DMS 273 treated with DMSO at 0.1 percent for 48 hours (cell line): ENCODE data around the gene CCDC110.
"Not testable (repeated sequence)": the region's sequence is repeated elsewhere in the genome, so short reads cannot be mapped to it uniquely, and the experiment has no call there.

Source experiments
- DNase-seq: peaks from one replicate; lab custom pipeline; 2025; lab: John Stamatoyannopoulos, UW

CCDC110 gene

GRCh38 chr4:185471235-185472102 lies at the start of gene CCDC110:
TSS of gene CCDC110 (minus strand) at chr4:185471733. CDS start at chr4:185471683, 50 bp downstream.
- DNase-seq: peak; percentile 8

GRCh38 chr4:185520119-185520518 lies 48.6 kb upstream of the CCDC110 start:
- DNase-seq: no peak

- no peak for DNase-seq
Observed at GRCh38 chr4:185518494-185518893, 47.0 kb upstream of the CCDC110 start.

- no peak for DNase-seq
Observed at GRCh38 chr4:185518069-185518468, 46.5 kb upstream of the CCDC110 start.

GRCh38 chr4:185515248-185515647 lies 43.7 kb upstream of the CCDC110 start:
- DNase-seq: no peak

GRCh38 chr4:185514182-185514697 lies 42.7 kb upstream of the CCDC110 start:
- no peak for DNase-seq

GRCh38 chr4:185513489-185514181 lies 42.1 kb upstream of the CCDC110 start:
- no peak for DNase-seq

- no peak for DNase-seq
Observed at GRCh38 chr4:185512516-185512915, 41.0 kb upstream of the CCDC110 start.

GRCh38 chr4:185511243-185511642 lies 39.7 kb upstream of the CCDC110 start:
- not testable (repeated sequence) for DNase-seq

GRCh38 chr4:185510806-185511205 lies 39.3 kb upstream of the CCDC110 start:
- no peak for DNase-seq

- no peak for DNase-seq
Observed at GRCh38 chr4:185508181-185508580, 36.6 kb upstream of the CCDC110 start.

- DNase-seq: no peak
Observed at GRCh38 chr4:185506422-185506821, 34.9 kb upstream of the CCDC110 start.

GRCh38 chr4:185504098-185505047 lies 32.8 kb upstream of the CCDC110 start:
- DNase-seq: no peak

GRCh38 chr4:185502386-185502785 lies 30.9 kb upstream of the CCDC110 start:
- no peak for DNase-seq

- DNase-seq: no peak
Observed at GRCh38 chr4:185500576-185500975, 29.0 kb upstream of the CCDC110 start.

- no peak for DNase-seq
Observed at GRCh38 chr4:185500035-185500434, 28.5 kb upstream of the CCDC110 start.

GRCh38 chr4:185488650-185489049 lies 17.1 kb upstream of the CCDC110 start:
- DNase-seq: no peak

GRCh38 chr4:185481401-185481800 lies 9.9 kb upstream of the CCDC110 start:
- no peak for DNase-seq

- no peak for DNase-seq
Observed at GRCh38 chr4:185480016-185480732, 8.6 kb upstream of the CCDC110 start.

GRCh38 chr4:185479507-185479971 lies 8.0 kb upstream of the CCDC110 start:
- no peak for DNase-seq

- no peak for DNase-seq
Observed at GRCh38 chr4:185473247-185473646, 1.7 kb upstream of the CCDC110 start.
